ENCODE data around the gene DNAJC4. TPM values are rescaled to one million over a fixed set of nuclear protein-coding genes. Genes with fewer than 3 reads are reported as not detected.

Gene DNAJC4
- polyA plus RNA-seq, 2 donors = 31.2 to 53.7 TPM

GRCh38 chr11:64208086-64208795 lies 22.1 kb upstream of the DNAJC4 start:
- WGBS, 2 donors = 79 to 81% methylated on average over 23 of the region's 23 CpGs
- H3K9me3 ChIP-seq (ENCODE audit: control insufficient read depth in 2 of 2, insufficient read depth in 1 of 2, low read depth in 1 of 2, low read length in 1 of 2) = no peaks in the 10 kb centered on the region
- no peaks in the 10 kb centered on the region for H3K27me3 ChIP-seq (ENCODE audit: control insufficient read depth in 1 of 2, insufficient read depth in 2 of 2, low read length in 2 of 2)
- peak overlapping the region; percentile 73 to 76 for H3K27ac ChIP-seq (ENCODE audit: low read depth in 2 of 2, low read length in 1 of 2)
- H3K36me3 ChIP-seq (ENCODE audit: control insufficient read depth in 2 of 2, insufficient read depth in 2 of 2, low read length in 1 of 2) = peaks cover 5 to 13% of the 10 kb centered on the region in 2 donors
- peaks cover 0 to 6% of the 10 kb centered on the region in 2 donors for H3K4me1 ChIP-seq (ENCODE audit: control insufficient read depth in 2 of 2, insufficient read depth in 2 of 2, low read length in 1 of 2)
- peak overlapping the region; percentile 0 to 26 for H3K4me3 ChIP-seq (ENCODE audit: low read depth in 1 of 2, low read length in 2 of 2)

DNA sequence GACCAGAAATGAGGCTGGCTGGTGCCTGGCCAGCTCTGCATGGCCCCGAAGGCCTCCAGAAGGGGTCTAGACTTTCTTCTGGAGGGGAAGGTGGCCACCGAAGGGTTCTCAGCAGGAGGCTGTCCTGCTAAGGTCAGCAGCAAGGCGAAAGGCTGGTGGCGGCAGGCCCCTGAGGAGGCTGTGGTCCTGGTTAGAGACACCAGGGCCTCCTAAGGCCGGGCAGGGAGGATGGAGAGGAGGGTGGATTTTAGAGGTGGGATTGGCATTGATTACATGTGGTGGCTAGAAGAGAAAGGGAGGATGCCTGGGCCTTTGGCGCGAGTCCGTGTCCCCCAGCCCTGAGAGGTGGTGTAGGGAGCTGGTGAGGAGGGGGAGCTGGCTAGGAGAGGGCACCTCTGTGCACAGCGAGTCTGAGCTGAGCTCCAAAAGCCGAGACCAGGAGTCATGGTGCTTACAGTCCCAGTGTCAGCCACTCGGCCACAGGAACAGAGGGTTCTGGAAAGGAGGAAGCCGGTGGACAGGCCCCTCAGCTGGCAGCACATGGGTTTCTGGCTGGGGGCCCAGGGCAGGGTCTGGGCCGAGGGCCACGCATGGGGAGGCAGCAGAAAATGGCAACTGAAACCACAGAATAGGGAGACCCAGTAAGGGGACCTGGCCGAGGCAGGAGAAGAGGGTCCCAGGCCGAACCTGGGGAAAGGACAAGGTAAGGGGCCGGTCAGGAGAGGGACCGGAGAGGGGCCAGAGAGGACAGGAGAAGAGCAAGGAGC lies 21.4 kb upstream of the DNAJC4 start:
- Histone ChIP-seq H3K27me3 (ENCODE audit: control insufficient read depth in 1 of 2, insufficient read depth in 2 of 2, low read length in 2 of 2) (no peaks in the 10 kb centered on the region), H3K27ac (ENCODE audit: low read depth in 2 of 2, low read length in 1 of 2) (no peak overlapping the region), H3K36me3 (ENCODE audit: control insufficient read depth in 2 of 2, insufficient read depth in 2 of 2, low read length in 1 of 2) (peaks cover 3 to 6% of the 10 kb centered on the region in 2 donors), H3K4me3 (ENCODE audit: low read depth in 1 of 2, low read length in 2 of 2) (no peak overlapping the region), H3K9me3 (ENCODE audit: control insufficient read depth in 2 of 2, insufficient read depth in 1 of 2, low read depth in 1 of 2, low read length in 1 of 2) (no peaks in the 10 kb centered on the region), H3K4me1 (ENCODE audit: control insufficient read depth in 2 of 2, insufficient read depth in 2 of 2, low read length in 1 of 2) (peaks cover 0 to 6% of the 10 kb centered on the region in 2 donors)
- 85 to 91% methylated on average over 18 of the region's 18 CpGs for WGBS, 2 donors

DNA sequence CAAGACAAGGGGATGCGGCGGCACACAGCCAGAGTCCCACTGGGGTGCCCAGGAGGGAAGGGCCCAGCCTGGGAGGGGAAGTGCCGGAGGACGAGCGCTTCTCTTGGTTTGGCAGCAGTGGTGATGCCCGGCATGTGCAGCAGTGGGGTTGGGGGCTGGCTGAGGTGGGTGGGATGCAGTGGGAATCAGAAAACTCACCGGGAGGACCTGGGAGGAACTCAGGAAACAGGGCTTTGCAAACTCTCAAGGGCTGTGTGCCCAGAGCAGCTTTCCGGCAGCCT lies 20.8 kb upstream of the DNAJC4 start:
- peaks cover 3% of the 10 kb centered on the region in 2 donors for H3K36me3 ChIP-seq (ENCODE audit: control insufficient read depth in 2 of 2, insufficient read depth in 2 of 2, low read length in 1 of 2)
- WGBS, 2 donors = 82 to 86% methylated on average over 8 of the region's 8 CpGs

GRCh38 chr11:64210301-64211020 lies 19.9 kb upstream of the DNAJC4 start:
- no peaks in the 10 kb centered on the region for H3K27me3 ChIP-seq (ENCODE audit: control insufficient read depth in 1 of 2, insufficient read depth in 2 of 2, low read length in 2 of 2)
- no peaks in the 10 kb centered on the region for H3K9me3 ChIP-seq (ENCODE audit: control insufficient read depth in 2 of 2, insufficient read depth in 1 of 2, low read depth in 1 of 2, low read length in 1 of 2)
- peaks cover 3% of the 10 kb centered on the region in 2 donors for H3K36me3 ChIP-seq (ENCODE audit: control insufficient read depth in 2 of 2, insufficient read depth in 2 of 2, low read length in 1 of 2)
- H3K27ac ChIP-seq (ENCODE audit: low read depth in 2 of 2, low read length in 1 of 2) = no peak overlapping the region
- H3K4me1 ChIP-seq (ENCODE audit: control insufficient read depth in 2 of 2, insufficient read depth in 2 of 2, low read length in 1 of 2) = peaks cover 0 to 6% of the 10 kb centered on the region in 2 donors
- no peak overlapping the region for H3K4me3 ChIP-seq (ENCODE audit: low read depth in 1 of 2, low read length in 2 of 2)
- WGBS, 2 donors = 89 to 93% methylated on average over 24 of the region's 24 CpGs

More for the DNA sequence above, 20.8 kb upstream of the DNAJC4 start:
- Histone ChIP-seq H3K27me3 (ENCODE audit: control insufficient read depth in 1 of 2, insufficient read depth in 2 of 2, low read length in 2 of 2) (no peaks in the 10 kb centered on the region), H3K9me3 (ENCODE audit: control insufficient read depth in 2 of 2, insufficient read depth in 1 of 2, low read depth in 1 of 2, low read length in 1 of 2) (no peaks in the 10 kb centered on the region), H3K27ac (ENCODE audit: low read depth in 2 of 2, low read length in 1 of 2) (no peak overlapping the region), H3K4me3 (ENCODE audit: low read depth in 1 of 2, low read length in 2 of 2) (no peak overlapping the region), H3K4me1 (ENCODE audit: control insufficient read depth in 2 of 2, insufficient read depth in 2 of 2, low read length in 1 of 2) (peaks cover 0 to 6% of the 10 kb centered on the region in 2 donors)

GRCh38 chr11:64211181-64211872 lies 19.0 kb upstream of the DNAJC4 start:
- Histone ChIP-seq H3K36me3 (ENCODE audit: control insufficient read depth in 2 of 2, insufficient read depth in 2 of 2, low read length in 1 of 2) (no peaks in the 10 kb centered on the region), H3K4me3 (ENCODE audit: low read depth in 1 of 2, low read length in 2 of 2) (no peak overlapping the region), H3K9me3 (ENCODE audit: control insufficient read depth in 2 of 2, insufficient read depth in 1 of 2, low read depth in 1 of 2, low read length in 1 of 2) (no peaks in the 10 kb centered on the region), H3K27ac (ENCODE audit: low read depth in 2 of 2, low read length in 1 of 2) (no peak overlapping the region), H3K4me1 (ENCODE audit: control insufficient read depth in 2 of 2, insufficient read depth in 2 of 2, low read length in 1 of 2) (peaks cover 0 to 6% of the 10 kb centered on the region in 2 donors), H3K27me3 (ENCODE audit: control insufficient read depth in 1 of 2, insufficient read depth in 2 of 2, low read length in 2 of 2) (no peaks in the 10 kb centered on the region)
- WGBS, 2 donors = 78 to 88% methylated on average over 27 to 30 of the region's 30 CpGs

GRCh38 chr11:64216879-64217278 lies 13.5 kb upstream of the DNAJC4 start:
- Histone ChIP-seq H3K4me3 (ENCODE audit: low read depth in 1 of 2, low read length in 2 of 2) (no peak overlapping the region), H3K36me3 (ENCODE audit: control insufficient read depth in 2 of 2, insufficient read depth in 2 of 2, low read length in 1 of 2) (peaks cover 0 to 5% of the 10 kb centered on the region in 2 donors), H3K27ac (ENCODE audit: low read depth in 2 of 2, low read length in 1 of 2) (no peak overlapping the region), H3K9me3 (ENCODE audit: control insufficient read depth in 2 of 2, insufficient read depth in 1 of 2, low read depth in 1 of 2, low read length in 1 of 2) (no peaks in the 10 kb centered on the region), H3K27me3 (ENCODE audit: control insufficient read depth in 1 of 2, insufficient read depth in 2 of 2, low read length in 2 of 2) (no peaks in the 10 kb centered on the region), H3K4me1 (ENCODE audit: control insufficient read depth in 2 of 2, insufficient read depth in 2 of 2, low read length in 1 of 2) (no peaks in the 10 kb centered on the region)
- WGBS, 2 donors = 81 to 83% methylated on average over 6 of the region's 6 CpGs

DNA sequence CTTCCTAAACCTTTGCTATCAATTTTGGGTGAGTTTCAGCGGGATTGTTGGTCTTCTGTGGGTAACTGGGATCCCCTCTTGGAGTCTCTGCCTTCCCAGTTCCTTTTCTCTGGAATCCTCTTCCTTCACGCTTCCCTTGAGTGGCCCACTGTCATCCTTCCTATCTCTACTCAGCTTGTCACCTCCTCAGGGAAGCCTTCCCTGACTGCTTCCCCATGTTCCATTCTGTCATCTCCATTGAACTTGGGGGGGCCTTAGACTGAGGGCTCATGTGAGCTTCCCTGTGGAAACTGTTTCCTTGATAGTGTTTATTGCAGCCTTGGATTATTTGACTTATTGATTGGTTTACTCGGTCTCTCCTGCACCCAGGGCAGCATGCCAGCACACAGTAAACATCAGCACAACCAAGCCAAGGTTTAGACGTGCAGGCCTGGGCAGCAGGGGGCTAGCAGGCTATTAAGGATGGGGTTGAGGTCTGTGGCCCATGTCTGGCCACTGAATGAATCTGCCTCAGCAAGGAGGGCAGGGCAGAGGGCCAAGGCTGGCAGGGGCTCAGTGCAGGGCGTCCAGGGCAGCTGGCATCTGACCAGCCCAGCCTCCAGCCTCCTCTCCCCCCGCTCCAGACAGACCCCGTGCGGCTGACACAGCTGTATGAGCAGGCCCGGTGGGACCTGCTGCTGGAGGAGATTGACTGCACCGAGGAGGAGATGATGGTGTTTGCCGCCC lies 11.6 kb upstream of the DNAJC4 start:
- 67 to 71% methylated on average over 10 to 11 of the region's 11 CpGs for WGBS, 2 donors
- H3K9me3 ChIP-seq (ENCODE audit: control insufficient read depth in 2 of 2, insufficient read depth in 1 of 2, low read depth in 1 of 2, low read length in 1 of 2) = no peaks in the 10 kb centered on the region
- no peaks in the 10 kb centered on the region for H3K27me3 ChIP-seq (ENCODE audit: control insufficient read depth in 1 of 2, insufficient read depth in 2 of 2, low read length in 2 of 2)
- no peak overlapping the region for H3K27ac ChIP-seq (ENCODE audit: low read depth in 2 of 2, low read length in 1 of 2)
- no peak overlapping the region for H3K4me3 ChIP-seq (ENCODE audit: low read depth in 1 of 2, low read length in 2 of 2)
- H3K4me1 ChIP-seq (ENCODE audit: control insufficient read depth in 2 of 2, insufficient read depth in 2 of 2, low read length in 1 of 2) = peaks cover 0 to 10% of the 10 kb centered on the region in 2 donors
- peaks cover 0 to 12% of the 10 kb centered on the region in 2 donors for H3K36me3 ChIP-seq (ENCODE audit: control insufficient read depth in 2 of 2, insufficient read depth in 2 of 2, low read length in 1 of 2)

GRCh38 chr11:64219354-64219684 lies 11.0 kb upstream of the DNAJC4 start:
- Histone ChIP-seq H3K27me3 (ENCODE audit: control insufficient read depth in 1 of 2, insufficient read depth in 2 of 2, low read length in 2 of 2) (no peaks in the 10 kb centered on the region), H3K9me3 (ENCODE audit: control insufficient read depth in 2 of 2, insufficient read depth in 1 of 2, low read depth in 1 of 2, low read length in 1 of 2) (no peaks in the 10 kb centered on the region), H3K27ac (ENCODE audit: low read depth in 2 of 2, low read length in 1 of 2) (no peak overlapping the region), H3K4me1 (ENCODE audit: control insufficient read depth in 2 of 2, insufficient read depth in 2 of 2, low read length in 1 of 2) (peaks cover 0 to 14% of the 10 kb centered on the region in 2 donors), H3K4me3 (ENCODE audit: low read depth in 1 of 2, low read length in 2 of 2) (no peak overlapping the region), H3K36me3 (ENCODE audit: control insufficient read depth in 2 of 2, insufficient read depth in 2 of 2, low read length in 1 of 2) (peaks cover 0 to 12% of the 10 kb centered on the region in 2 donors)
- 83 to 87% methylated on average over 7 of the region's 7 CpGs for WGBS, 2 donors

GRCh38 chr11:64219755-64220154 lies 10.6 kb upstream of the DNAJC4 start:
- H3K4me3 ChIP-seq (ENCODE audit: low read depth in 1 of 2, low read length in 2 of 2) = no peak overlapping the region
- H3K27me3 ChIP-seq (ENCODE audit: control insufficient read depth in 1 of 2, insufficient read depth in 2 of 2, low read length in 2 of 2) = no peaks in the 10 kb centered on the region
- peaks cover 0 to 12% of the 10 kb centered on the region in 2 donors for H3K36me3 ChIP-seq (ENCODE audit: control insufficient read depth in 2 of 2, insufficient read depth in 2 of 2, low read length in 1 of 2)
- WGBS, 2 donors = 91 to 93% methylated on average over 10 of the region's 10 CpGs
- no peak overlapping the region for H3K27ac ChIP-seq (ENCODE audit: low read depth in 2 of 2, low read length in 1 of 2)
- no peaks in the 10 kb centered on the region for H3K9me3 ChIP-seq (ENCODE audit: control insufficient read depth in 2 of 2, insufficient read depth in 1 of 2, low read depth in 1 of 2, low read length in 1 of 2)
- peaks cover 0 to 18% of the 10 kb centered on the region in 2 donors for H3K4me1 ChIP-seq (ENCODE audit: control insufficient read depth in 2 of 2, insufficient read depth in 2 of 2, low read length in 1 of 2)
